Neural progenitor cell (in vitro differentiated cells): ENCODE data around the gene CPNE1. TPM values are rescaled to one million over a fixed set of nuclear protein-coding genes. Genes with fewer than 3 reads are reported as not detected.

ENCODE experiments used
- DNase-seq: peaks from one replicate; pipeline ENCODE4 v3.0.0-alpha.2; 2016; ENCODE audit warnings: low spot score
- H2AFZ ChIP-seq: fragments of 200-600 bp; sonication (generic); replicated peaks from 2 replicates; pipeline ENCODE4 v1.6.1; 2016; ENCODE audit warnings: antibody characterized with exemption
- H3F3A ChIP-seq: fragments of 200-600 bp; sonication (generic); 2 replicates; pipeline ENCODE4 v1.6.1; 2016; ENCODE audit warnings: antibody characterized with exemption, low read depth
- H3K27ac ChIP-seq: fragments of 200-600 bp; sonication (generic); 2 replicates; pipeline ENCODE4 v1.5.1; 2016; ENCODE audit warnings: mild to moderate bottlenecking
- H3K27me3 ChIP-seq: fragments of 200-600 bp; sonication (generic); 2 replicates; pipeline ENCODE4 v1.6.1; 2016; ENCODE audit warnings: mild to moderate bottlenecking, moderate library complexity
- H3K36me3 ChIP-seq: fragments of 200-600 bp; sonication (generic); 2 replicates; pipeline ENCODE4 v1.5.1; 2016
- H3K4me1 ChIP-seq: fragments of 200-600 bp; sonication (generic); 2 replicates; pipeline ENCODE4 v1.6.1; 2016; ENCODE audit warnings: mixed run types
- H3K4me2 ChIP-seq: fragments of 200-600 bp; sonication (generic); 2 replicates; pipeline ENCODE4 v1.6.1; 2016
- H3K4me3 ChIP-seq: fragments of 200-600 bp; sonication (generic); 2 replicates; pipeline ENCODE4 v1.5.1; 2016
- H3K79me2 ChIP-seq: fragments of 200-600 bp; sonication (generic); 2 replicates; pipeline ENCODE4 v1.6.1; 2016; ENCODE audit warnings: low read depth
- H3K9ac ChIP-seq: fragments of 200-600 bp; sonication (generic); 2 replicates; pipeline ENCODE4 v1.6.1; 2016
- H3K9me3 ChIP-seq: fragments of 200-600 bp; sonication (generic); 2 replicates; pipeline ENCODE4 v1.5.1; 2016; ENCODE audit warnings: low read depth
- H4K20me1 ChIP-seq: fragments of 200-600 bp; sonication (generic); 2 replicates; pipeline ENCODE4 v1.6.1; 2016; ENCODE audit warnings: low read depth
- H3K27ac Mint-ChIP-seq: 3 replicates; pipeline ENCODE4 v1.8.0; 2021; ENCODE audit warnings: mixed read lengths
- H3K27me3 Mint-ChIP-seq: 2 replicates; pipeline ENCODE4 v1.8.0; 2022; ENCODE audit warnings: low read depth, mild to moderate bottlenecking, inconsistent platforms, moderate library complexity, mixed read lengths; ENCODE audit not compliant: insufficient read depth
- H3K36me3 Mint-ChIP-seq: 3 replicates; pipeline ENCODE4 v1.8.0; 2021; ENCODE audit warnings: mixed read lengths
- H3K4me1 Mint-ChIP-seq: 3 replicates; pipeline ENCODE4 v1.8.0; 2021; ENCODE audit warnings: mixed read lengths
- H3K4me3 Mint-ChIP-seq: 3 replicates; pipeline ENCODE4 v1.8.0; 2021; ENCODE audit warnings: mild to moderate bottlenecking, moderate library complexity, mixed read lengths
- H3K9me3 Mint-ChIP-seq: 3 replicates; pipeline ENCODE4 v1.8.0; 2020; ENCODE audit warnings: mixed read lengths
- EZH2 ChIP-seq: fragments of 200-600 bp; sonication (generic); IDR thresholded peaks from 2 replicates; pipeline ENCODE4 v1.6.1; 2017; ENCODE audit warnings: antibody characterized with exemption, mild to moderate bottlenecking, moderate library complexity
- EZH2phosphoT487 ChIP-seq: fragments of 200-600 bp; sonication (generic); IDR thresholded peaks from 2 replicates; pipeline ENCODE4 v1.6.1; 2017; ENCODE audit warnings: antibody characterized with exemption
- total RNA-seq: library from RNA; depleted of rRNA; stranded (reverse); fragments of >200 nt; gene quantifications from 2 replicates; pipeline ENCODE4 v1.2.3, GENCODE V29; 2015; ENCODE audit warnings: low replicate concordance
- TF ChIP-seq, protein P1 (sequence below): fragments of 200-600 bp; sonication (generic); IDR thresholded peaks from 2 replicates; pipeline ENCODE4 v1.5.1; 2017; ENCODE audit warnings: antibody characterized with exemption, mild to moderate bottlenecking

Gene CPNE1
- total RNA-seq, 1 donor from 2014 or later, result 140 TPM

GRCh38 chr20:35600176-35600992 lies 64.3 kb downstream of the CPNE1 start:
- H3K9me3 Mint-ChIP-seq, result peaks cover 3% of the 10 kb centered on the region
- H3K27me3 Mint-ChIP-seq, result peaks cover 24% of the 10 kb centered on the region

DNA sequence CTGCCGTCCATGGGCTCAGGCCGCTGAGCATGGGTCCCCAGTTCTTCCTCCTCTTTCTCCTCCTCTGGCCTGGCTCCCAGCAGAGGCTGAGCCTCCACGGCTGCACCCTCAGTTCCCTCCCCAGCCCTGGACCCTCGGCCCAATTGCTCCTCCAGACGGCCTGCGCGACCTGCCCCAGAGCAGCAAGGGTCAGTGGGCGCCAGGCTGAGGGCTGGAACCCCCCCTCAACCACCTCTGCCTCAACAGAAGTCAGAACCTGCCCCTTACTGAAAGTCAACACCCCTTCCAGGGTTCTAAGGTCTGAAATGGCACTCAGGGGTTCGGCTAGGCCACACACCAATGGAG lies 65.0 kb downstream of the CPNE1 start:
- TF ChIP-seq, protein P1, sequence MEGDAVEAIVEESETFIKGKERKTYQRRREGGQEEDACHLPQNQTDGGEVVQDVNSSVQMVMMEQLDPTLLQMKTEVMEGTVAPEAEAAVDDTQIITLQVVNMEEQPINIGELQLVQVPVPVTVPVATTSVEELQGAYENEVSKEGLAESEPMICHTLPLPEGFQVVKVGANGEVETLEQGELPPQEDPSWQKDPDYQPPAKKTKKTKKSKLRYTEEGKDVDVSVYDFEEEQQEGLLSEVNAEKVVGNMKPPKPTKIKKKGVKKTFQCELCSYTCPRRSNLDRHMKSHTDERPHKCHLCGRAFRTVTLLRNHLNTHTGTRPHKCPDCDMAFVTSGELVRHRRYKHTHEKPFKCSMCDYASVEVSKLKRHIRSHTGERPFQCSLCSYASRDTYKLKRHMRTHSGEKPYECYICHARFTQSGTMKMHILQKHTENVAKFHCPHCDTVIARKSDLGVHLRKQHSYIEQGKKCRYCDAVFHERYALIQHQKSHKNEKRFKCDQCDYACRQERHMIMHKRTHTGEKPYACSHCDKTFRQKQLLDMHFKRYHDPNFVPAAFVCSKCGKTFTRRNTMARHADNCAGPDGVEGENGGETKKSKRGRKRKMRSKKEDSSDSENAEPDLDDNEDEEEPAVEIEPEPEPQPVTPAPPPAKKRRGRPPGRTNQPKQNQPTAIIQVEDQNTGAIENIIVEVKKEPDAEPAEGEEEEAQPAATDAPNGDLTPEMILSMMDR, result no peak
- TF ChIP-seq EZH2phosphoT487 (no peak), EZH2 (no peak)
- Mint-ChIP-seq H3K9me3 (peaks cover 3% of the 10 kb centered on the region), H3K27me3 (peaks cover 24% of the 10 kb centered on the region), H3K4me1 (peaks cover 13% of the 10 kb centered on the region), H3K36me3 (peaks cover 2% of the 10 kb centered on the region), H3K27ac (no peak overlapping the region), H3K4me3 (peak overlapping the region; percentile 62)
- H3K4me3 ChIP-seq, result no peak overlapping the region
- H4K20me1 ChIP-seq, result peaks cover 7% of the 10 kb centered on the region
- no peak overlapping the region for H3K9ac ChIP-seq
- no peak overlapping the region for H2AFZ ChIP-seq
- H3K36me3 ChIP-seq, result no peaks in the 10 kb centered on the region
- no peak overlapping the region for H3K4me2 ChIP-seq
- no peaks in the 10 kb centered on the region for H3K79me2 ChIP-seq
- no peaks in the 10 kb centered on the region for H3F3A ChIP-seq
- no peak overlapping the region for H3K27ac ChIP-seq
- no peaks in the 10 kb centered on the region for H3K9me3 ChIP-seq
- peaks cover 7% of the 10 kb centered on the region for H3K4me1 ChIP-seq
- H3K27me3 ChIP-seq, result peaks cover 53% of the 10 kb centered on the region
- no peak for DNase-seq

More at GRCh38 chr20:35600176-35600992, 64.3 kb downstream of the CPNE1 start:
- Mint-ChIP-seq H3K4me1 (peaks cover 13% of the 10 kb centered on the region), H3K4me3 (peak overlapping the region; percentile 86), H3K27ac (no peak overlapping the region), H3K36me3 (peaks cover 2% of the 10 kb centered on the region)
- Histone ChIP-seq H3K4me3 (peak overlapping the region; percentile 38), H3K4me2 (peak overlapping the region; percentile 75), H3F3A (no peaks in the 10 kb centered on the region), H3K9me3 (no peaks in the 10 kb centered on the region), H3K9ac (no peak overlapping the region), H3K79me2 (no peaks in the 10 kb centered on the region), H3K36me3 (no peaks in the 10 kb centered on the region), H3K27me3 (peaks cover 53% of the 10 kb centered on the region), H2AFZ (peak overlapping the region; percentile 58), H4K20me1 (peaks cover 7% of the 10 kb centered on the region), H3K4me1 (peaks cover 7% of the 10 kb centered on the region), H3K27ac (no peak overlapping the region)
- TF ChIP-seq, protein P1, result no peak
- TF ChIP-seq EZH2 (peak; percentile 26), EZH2phosphoT487 (no peak)
- peak; percentile 38 for DNase-seq

- Histone ChIP-seq H4K20me1 (peaks cover 7% of the 10 kb centered on the region), H3K9me3 (no peaks in the 10 kb centered on the region), H3K4me2 (no peak overlapping the region), H3K4me1 (peaks cover 7% of the 10 kb centered on the region), H3K4me3 (no peak overlapping the region), H3K36me3 (no peaks in the 10 kb centered on the region), H3K27me3 (peaks cover 53% of the 10 kb centered on the region), H3F3A (no peaks in the 10 kb centered on the region), H3K9ac (no peak overlapping the region), H3K27ac (no peak overlapping the region), H2AFZ (no peak overlapping the region), H3K79me2 (no peaks in the 10 kb centered on the region)
- Mint-ChIP-seq H3K36me3 (peaks cover 2% of the 10 kb centered on the region), H3K27me3 (peaks cover 24% of the 10 kb centered on the region), H3K4me3 (no peak overlapping the region), H3K4me1 (peaks cover 13% of the 10 kb centered on the region), H3K9me3 (peaks cover 3% of the 10 kb centered on the region), H3K27ac (no peak overlapping the region)
- no peak for DNase-seq
- TF ChIP-seq, protein P1, result no peak
- TF ChIP-seq EZH2 (no peak), EZH2phosphoT487 (no peak)
Measured at GRCh38 chr20:35598899-35599775, 65.6 kb downstream of the CPNE1 start.
